NCI-H510A (cell line): Measurements from ENCODE around the gene ARHGAP19.

Source experiments
- DNase-seq: peaks from one replicate; lab custom pipeline; 2025; lab: John Stamatoyannopoulos, UW

Gene ARHGAP19

GRCh38 chr10:97192952-97193435, 99.4 kb downstream of the ARHGAP19 start:
- no peak for DNase-seq

- no peak for DNase-seq
Observed at GRCh38 chr10:97190450-97190849, 102.0 kb downstream of the ARHGAP19 start.

GRCh38 chr10:97188261-97188711, 104.2 kb downstream of the ARHGAP19 start:
- peak; percentile 80 for DNase-seq

- DNase-seq = no peak
Observed at GRCh38 chr10:97186911-97187310, 105.5 kb downstream of the ARHGAP19 start.

GRCh38 chr10:97185326-97186058, 106.9 kb downstream of the ARHGAP19 start, which contains the start of gene SLIT1:
TSS of gene SLIT1 (minus strand) at chr10:97185959. CDS start at chr10:97185674, 285 bp downstream.
- DNase-seq = peak; percentile 47

- DNase-seq = no peak
Observed at GRCh38 chr10:97184971-97185325, 107.5 kb downstream of the ARHGAP19 start.

DNA sequence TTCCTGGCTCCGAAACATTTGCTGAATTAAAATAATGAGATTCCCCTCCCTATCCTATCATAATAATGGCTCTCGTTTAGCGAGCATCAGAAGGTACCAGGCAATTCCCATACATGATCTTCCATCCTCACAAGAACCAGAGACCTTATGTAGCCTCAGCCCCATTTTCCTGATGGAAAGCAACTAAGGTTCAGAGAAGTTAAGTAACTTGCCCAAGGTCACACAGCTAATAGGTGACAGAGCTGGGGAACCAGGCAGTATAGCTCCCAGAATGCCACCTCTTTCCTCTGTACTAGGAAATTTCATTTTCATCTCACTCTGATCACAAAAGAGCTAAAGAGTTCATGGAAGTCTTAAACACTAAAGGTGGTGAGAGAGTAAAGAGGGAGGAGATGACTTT, 109.1 kb downstream of the ARHGAP19 start:
- no peak for DNase-seq

GRCh38 chr10:97182288-97182990, 110.0 kb downstream of the ARHGAP19 start:
- DNase-seq = no peak

- no peak for DNase-seq
Observed at GRCh38 chr10:97180986-97181385, 111.5 kb downstream of the ARHGAP19 start.

GRCh38 chr10:97180363-97180755, 112.1 kb downstream of the ARHGAP19 start:
- DNase-seq = no peak

- no peak for DNase-seq
Observed at GRCh38 chr10:97179731-97180362, 112.6 kb downstream of the ARHGAP19 start.

DNA sequence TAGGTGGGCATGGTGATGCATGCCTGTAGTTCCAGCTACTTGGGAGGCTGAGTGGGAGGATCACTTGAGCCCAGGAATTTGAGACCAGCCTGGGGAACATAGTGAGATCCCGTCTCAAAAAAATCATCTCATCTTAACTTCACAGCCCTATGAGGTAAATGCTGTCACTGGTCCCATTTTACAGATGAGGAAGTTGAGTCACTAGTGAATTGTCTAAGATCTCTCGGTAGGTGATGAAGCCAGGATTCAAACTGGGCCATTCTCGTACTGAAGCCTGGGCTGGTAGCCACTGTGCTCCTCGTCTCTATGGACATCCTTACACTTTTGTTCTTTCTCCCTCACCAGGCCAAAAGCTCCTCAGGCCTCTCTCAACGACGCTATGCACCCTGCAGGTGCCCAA, 113.1 kb downstream of the ARHGAP19 start:
- DNase-seq = no peak

- no peak for DNase-seq
Observed at GRCh38 chr10:97178074-97178473, 114.4 kb downstream of the ARHGAP19 start.

DNA sequence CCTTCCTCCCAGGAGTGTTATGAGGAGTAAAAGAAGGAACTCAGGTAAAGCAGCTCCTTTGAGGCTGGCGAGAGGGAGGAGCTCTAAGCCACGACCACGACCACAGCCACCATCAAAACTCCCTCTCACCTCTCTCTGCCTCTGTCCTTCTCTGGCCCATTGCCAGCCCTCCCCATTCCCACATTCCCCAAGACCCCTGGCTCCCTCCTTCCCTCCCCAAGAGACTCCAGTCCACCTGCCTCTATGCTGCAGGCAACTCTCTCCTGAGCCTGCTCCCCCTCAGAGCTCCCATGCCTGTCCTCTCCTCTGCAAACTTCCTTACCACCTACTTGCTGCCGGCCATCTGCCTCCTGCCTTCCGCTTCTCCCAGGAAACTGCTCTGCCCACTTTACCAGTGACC, 116.2 kb downstream of the ARHGAP19 start:
- DNase-seq = no peak

DNA sequence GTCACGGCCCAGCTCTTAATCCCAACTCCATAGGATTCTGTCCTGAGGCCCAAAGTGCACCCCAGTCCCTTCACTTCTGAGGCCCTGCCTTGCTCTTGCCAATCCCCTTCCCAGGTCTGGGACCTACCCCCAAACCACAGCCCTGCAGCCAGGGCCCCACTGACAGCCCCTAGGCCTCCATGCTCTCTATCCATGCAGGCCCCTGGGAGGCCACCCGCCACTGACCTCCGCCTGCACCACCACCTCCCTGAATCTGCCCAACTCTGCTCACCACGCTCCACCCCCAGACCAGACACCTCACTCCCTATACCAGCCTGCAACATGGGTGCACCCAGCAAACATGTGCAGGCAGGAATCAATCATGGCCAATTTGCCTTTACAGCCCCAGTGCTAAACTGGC, 116.9 kb downstream of the ARHGAP19 start:
- DNase-seq = no peak

- DNase-seq = no peak
Observed at GRCh38 chr10:97174941-97175340, 117.5 kb downstream of the ARHGAP19 start.

GRCh38 chr10:97174276-97174775, 118.1 kb downstream of the ARHGAP19 start:
- no peak for DNase-seq

DNA sequence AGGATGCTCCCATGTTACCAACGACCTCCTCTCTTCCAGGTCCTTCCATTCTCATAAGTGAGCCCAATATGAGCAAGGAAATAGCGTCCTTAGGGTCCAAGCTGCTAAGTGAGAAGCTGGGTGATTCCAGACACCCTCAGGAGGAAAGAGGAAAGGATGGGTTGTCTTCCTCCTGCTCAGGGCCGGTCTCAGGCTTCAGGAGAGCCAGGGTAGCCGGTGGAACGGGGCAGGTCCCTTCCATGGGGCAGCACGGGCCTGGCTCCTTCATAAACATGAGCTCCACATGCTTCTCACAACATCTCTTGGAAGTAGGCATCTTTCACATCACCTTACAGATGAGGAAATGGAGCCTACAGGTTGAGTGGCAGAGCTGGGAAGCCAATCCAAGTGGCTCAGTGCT, 119.4 kb downstream of the ARHGAP19 start:
- no peak for DNase-seq
